GM21360 (cell line): ENCODE results near the gene NSUN2.
"Not testable (repeated sequence)": the region's sequence is repeated elsewhere in the genome, so short reads cannot be mapped to it uniquely, and the experiment has no call there.

Experiments
- ATAC-seq: cut with Tn5 transposase; IDR thresholded peaks from one replicate; pipeline ENCODE4 v1.9.1; 2021; ENCODE audit warnings: mild to moderate bottlenecking, moderate library complexity; ENCODE audit not compliant: unreplicated experiment

NSUN2 gene

DNA sequence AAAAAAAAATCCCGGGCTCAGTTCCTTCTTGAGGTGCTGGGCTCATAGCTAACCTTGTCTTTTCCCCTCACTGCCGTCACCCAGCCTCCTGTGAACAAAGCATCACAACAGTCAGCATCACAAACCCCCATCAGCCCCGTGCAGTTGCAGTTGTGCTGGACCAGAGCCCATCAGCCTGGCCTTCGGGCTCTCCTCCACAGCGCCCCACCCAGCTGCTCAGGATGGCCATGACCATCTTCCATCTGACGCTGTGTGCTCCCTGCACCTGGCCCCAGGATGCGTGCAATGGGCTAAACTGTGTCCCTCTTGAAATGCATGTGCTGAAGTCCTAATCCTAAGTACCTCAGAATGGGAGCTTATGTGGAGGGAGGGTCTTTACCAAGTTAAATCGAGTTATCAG lies 48.1 kb downstream of the NSUN2 start:
- ATAC-seq, result no peak

DNA sequence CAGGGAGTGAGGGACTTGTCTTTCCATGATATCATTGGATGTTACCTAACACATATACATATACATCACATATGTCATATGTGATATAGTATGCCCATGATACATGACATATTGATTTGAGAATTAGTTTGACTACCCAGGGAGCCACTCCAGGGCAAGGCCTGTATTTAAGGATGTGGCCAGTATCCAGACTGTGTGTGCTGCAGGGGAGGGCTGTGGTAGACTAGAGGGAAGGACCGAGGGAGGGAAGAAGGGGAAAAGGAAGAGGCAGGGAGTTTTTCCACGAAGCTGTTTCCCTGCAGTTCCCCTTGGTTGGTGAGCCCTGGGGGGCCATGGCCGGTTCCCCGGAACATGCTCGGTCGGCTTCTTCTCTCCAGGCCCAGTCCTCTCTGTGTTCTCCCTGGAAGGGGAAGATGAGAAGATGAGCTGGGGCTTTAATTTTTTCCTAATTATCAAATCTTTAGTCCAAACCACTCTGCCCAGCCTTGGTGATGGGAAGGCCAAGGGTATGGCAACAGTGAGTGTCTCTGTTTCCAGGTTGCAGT lies 48.7 kb downstream of the NSUN2 start:
- ATAC-seq, result no peak

DNA sequence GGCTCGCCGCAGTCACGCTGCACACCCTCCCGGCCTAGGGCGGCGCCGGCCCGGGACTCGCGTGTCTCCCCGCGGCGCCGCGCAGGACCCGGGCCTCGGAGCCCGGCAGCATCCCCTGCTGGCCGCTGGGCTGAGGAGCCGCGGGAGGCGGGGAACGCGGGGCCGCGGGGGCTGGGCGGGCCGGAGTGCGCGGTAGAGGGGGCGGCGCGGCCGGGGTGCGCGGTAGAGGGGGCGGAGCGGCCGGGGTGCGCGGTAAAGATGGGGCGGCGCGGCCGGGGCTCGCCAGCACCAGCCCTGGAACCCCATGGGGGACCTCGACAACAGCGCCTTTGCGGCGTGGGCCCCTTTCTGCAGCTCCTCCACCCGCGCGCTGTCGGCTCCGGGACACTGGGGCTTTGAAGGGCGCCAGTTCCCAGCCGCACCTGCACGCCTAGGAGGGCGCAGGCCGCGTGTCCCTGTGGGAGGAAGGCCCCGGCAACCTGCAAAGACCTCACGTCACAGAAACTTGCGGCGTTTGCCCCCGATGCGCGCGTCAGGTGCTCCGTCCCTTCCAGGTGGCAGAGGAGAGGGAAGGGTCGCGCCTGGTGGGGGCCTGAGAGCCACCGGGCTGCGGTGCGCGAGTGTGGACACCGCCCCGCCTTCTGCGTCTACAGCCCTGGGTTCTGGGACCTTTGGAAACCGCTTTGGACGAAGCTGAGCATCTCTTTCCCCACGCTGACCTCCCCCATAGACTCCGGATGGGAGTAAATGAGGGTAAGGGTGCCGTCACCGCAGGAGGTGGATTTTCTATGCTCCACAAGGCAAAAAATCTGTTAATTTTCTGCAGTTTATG lies 49.6 kb downstream of the NSUN2 start:
- peak; percentile 41 for ATAC-seq

DNA sequence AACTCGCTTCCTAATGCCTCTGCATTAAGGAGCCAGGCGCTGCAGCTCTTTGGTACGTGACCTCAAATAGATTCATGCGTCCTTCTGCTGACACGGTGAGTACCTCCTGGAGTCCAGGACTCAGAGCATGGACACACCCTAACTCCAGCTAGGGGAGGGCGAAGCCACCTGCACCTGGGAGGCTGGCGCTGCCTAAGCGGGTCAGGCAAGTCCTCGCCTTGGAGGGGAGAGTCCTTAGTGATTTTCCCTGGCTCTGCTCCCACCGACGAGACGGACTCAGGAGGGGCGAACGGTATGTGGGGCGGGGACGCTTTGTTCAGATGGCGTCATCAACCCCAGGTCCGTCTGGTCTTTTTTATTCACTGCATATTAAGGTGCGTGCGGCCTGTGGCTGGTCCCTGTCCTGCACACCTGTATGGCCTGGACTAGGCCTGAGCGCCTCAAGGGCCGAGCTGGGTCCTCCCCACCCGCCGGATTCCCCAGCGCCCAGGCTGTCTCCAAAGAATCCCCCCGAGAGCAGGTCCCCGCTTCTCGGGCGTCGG lies 50.3 kb downstream of the NSUN2 start:
- ATAC-seq, result no peak

DNA sequence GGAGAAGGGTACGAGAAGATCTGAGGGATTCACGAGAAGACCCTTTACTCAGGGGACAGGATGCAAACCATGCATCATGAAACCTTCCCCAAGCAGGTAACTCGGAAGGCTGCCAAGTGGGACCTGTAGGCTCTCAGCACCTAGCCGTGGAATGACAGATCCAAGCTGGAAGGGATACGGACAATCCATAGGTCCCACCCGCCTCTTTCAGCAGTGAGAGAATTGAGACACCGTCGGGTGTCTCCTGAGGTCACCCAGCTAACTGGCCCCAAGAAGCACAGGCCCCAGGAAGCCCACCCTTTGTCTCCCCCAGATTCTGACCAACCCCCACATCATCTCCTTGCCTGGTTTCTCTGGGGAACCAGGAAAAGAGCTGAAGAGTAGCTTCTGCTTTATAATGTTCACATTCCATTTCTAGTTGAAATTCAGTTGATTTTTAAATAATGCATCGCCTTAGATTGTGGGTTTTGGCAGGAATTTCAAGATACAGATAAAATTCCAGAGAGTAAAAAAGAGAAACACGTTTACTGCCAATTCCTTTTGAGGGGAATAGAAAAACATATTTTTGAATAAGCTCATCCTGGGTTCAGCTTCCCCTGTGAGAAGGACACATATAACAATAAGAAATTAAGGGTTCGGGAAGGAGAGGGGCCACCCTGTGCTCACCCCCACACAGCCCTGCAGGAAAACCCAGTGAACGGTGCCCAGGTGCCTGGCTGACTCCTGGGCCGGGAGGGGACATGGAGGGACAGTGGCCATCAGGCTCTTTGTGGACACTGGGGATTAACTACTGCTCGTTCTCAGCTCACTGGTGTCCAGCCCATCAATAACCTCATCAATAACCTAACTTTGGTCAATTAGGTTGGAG lies 51.1 kb downstream of the NSUN2 start:
- no peak for ATAC-seq

DNA sequence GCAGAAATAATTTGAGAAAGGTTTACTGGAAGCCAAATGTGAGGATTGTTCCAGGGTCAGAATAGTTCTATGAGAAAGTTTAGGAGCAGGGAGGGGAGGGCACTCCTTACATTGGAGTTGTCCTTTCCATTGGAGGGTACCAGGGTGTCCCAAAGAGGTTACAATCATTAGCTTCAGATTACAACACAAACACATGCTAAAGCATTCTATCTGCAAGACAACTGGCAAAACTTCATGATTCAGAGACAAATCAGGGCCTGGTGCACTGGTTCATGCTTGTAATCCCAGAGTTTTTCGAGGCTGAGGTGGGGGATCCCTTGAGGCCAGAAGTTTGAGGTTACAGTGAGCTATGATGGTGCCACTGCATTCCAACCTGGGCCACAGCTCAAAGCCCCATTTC lies 51.8 kb downstream of the NSUN2 start:
- no peak for ATAC-seq

DNA sequence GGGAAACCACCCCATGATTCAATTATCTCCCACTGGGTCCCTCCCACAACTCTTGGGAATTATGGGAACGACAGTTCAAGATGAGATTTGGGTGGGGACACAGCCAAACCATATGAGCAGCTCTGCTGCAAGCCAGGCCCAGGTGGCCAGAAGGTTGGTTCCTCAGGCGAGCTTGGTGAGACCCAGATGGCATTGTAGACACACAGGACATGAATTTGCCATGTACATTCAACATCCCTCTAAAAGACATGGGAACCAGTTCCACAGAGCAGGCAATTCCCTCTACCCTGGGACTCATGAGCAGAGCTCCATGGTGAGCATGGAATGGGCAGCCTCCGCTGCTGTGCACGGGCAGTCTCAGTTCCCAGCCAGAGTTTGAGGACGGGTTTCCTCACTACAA lies 53.3 kb downstream of the NSUN2 start:
- ATAC-seq, result no peak

DNA sequence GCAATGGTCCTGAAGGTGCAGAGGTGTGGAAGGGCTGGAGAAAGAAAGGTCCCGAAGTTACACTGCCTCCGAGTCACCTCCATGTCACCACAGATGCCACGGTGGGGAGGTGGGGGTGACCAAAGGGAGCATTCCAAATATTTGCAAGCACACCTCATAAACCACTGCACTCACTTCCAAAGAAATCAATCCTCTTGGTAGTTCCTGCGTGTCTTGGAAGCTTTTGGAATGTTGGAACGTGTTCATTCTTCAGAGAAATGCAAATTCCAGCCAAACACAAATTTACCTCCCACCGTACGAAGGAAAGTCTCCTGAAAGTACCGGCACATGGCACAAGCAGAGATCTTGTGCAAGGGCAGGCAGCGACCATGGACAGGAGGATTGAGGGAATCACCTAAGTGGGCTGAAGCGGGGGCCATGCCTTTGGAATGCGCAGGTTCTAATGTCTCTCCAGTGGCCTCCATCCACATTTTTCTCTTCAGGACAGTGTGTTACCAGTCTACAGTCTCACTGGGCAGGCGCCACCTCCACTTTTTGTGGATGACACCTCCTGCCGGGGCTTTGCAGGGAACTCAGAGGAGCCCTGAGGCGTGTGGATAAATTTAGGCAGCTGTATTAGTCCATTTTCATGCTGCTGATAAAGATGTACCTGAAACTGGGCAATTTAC lies 54.0 kb downstream of the NSUN2 start:
- no peak for ATAC-seq

DNA sequence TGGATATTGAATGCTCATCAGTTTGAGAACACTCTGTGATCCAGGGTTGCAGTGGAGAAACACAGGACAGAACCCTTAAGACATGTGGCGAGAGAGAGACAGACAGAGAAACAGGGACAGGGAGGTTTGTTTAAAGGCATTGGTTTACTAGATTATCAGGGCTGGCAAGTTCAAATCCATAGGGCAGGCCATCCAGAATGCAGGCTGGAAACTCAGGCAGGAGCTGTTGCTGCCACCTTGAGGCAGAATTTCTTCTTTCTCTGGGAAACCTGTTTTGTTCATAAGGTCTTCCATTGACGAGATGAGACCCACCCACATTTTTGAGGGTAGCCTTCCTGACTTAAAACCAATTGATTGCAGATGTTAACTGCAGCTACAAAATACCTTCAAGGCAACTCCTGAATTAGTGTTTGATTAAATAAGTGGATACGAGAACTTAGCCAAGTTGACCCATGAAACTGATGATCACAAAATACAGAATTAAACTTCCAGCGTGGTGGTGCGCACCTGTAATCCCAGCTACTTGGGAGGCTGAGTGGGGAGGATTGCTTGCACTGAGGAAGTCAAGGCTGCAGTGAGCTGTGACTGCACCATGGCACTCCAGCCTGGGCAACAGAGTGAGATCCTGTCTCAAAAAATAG lies 55.9 kb downstream of the NSUN2 start:
- ATAC-seq, result no peak

DNA sequence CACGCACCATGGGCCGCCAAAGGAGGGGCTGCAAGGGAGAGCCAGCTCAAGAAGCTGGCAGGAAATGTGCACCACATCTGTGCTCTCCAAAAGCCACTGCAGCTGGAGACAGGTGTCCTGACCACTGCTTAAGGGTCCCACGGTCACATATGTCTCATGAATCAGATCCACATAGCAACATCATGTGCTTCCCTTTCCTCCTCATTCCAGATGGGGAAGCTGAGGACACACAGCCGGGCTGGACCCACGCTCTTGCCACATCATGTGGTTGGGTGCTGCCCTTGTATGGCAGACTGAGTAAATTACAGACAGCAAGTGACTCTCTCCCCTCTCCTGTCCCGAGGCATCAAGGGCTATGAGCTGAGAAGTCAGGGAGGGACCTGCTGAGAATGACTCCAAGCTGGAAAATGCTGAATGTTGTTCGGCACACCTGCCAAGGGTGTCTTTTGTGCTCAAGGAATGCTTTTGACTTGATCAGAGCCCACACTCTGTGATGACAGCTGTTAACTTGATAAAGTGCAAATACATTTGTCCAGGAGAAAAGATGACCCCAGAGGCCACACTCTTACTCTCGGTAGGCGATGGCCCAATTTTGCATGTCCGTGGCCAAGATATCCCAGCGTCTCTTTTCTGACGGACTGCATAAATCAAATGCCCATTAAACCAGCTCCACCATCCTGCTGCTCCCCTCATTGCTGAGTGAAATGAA lies 58.2 kb downstream of the NSUN2 start:
- ATAC-seq, result no peak

DNA sequence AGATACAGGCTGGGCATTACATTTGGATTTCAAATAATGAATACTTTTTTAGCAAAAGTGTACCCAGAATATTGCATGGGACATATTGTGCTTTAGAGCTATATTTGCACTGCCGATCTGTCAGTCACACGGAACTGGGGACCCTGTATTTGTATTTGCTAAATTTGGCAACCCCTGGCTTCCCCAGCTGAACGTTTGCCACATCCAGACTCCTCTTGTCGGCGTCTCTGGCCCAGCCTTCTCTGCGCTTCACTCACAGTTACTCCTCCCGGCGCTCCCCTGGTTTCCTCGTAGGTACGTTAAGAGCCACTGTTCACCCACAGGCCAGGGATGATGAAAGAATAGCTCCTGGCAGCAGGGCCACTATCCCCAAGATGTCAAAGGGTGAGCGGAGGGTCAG lies 58.7 kb downstream of the NSUN2 start:
- ATAC-seq, result no peak

DNA sequence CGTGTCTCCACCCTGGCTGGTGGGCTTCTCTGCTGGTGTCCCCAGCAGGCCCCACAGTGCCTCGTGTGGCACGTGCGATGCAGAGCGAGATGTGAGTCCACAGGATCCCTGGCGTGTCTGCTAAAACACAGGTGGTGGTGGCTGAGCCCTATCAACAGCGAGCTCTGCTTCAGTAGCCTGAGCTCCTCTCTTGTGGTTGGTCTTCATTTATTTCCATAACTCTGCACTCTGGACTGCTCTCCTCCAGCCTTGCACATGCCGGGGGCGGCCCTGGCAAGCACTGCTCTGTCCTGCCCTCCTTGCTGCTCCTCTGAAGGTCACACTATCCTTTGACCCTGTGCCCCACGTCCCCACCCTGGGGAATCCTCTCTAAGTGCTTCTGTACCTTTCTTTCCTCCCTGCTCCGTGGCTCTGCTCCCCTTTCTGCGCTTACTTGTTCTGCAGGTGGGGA lies 59.2 kb downstream of the NSUN2 start:
- no peak for ATAC-seq

DNA sequence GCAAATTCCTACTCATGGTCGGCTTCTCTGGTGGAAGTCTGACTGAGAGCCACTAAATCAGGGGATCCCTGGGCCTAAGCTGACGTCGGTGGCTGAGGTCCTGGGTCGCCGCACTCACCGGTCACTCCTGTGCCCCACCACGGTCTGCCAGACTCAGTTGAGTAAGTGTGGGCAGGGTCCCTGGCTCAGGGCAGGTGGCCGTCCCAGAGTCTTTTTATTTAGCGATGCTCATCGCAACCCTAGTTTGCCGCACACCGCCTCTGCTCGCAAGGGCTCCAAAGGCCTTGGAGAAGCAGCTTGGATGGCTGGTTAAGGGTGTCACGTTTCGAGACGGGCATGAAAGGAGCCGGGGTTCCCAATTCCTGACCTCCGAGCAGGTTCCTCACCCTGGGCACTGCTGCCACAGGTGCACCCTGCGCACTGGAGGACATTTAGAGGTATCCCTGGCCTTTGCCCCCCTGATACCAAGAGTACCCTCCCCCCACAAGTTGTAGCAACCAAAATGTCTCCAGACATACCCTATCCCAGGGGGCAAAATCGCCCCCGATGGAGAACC lies 59.9 kb downstream of the NSUN2 start:
- ATAC-seq, result no peak

DNA sequence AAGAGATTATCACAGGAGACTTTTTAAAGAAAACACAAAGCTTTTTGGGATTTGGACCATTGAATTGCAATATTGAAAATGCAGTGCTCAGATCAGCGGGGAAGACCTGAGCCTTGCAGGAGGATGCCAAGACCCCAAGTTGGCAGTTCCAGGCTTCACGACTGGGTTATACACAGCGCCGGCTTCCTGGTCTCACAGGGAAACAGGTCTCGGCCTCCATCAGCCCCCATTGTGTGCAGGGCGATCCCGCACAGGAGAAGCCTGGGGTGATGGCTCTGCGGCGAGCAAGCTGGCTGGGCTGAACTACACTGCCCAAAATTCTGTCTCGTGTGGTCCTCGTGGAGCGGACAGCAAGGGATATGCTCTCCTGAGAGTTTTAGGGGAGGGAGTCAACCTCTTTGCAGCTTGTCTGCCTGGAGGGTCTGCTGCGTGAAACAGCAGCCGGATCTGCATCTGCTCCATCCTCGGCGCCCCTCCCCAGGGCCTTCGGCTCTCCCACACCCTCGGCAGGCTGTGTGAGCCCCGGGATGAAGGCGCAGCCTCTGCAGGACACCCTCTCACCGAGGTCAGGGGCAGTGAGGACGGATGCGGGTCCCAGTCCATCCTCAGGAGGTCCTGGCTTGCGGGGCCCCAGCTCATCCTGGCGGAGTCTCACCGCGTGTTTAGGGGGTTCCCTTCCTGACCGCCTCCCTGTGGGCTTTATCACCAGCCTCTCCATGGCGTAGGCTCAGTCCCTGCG lies 60.6 kb downstream of the NSUN2 start:
- ATAC-seq, result no peak

DNA sequence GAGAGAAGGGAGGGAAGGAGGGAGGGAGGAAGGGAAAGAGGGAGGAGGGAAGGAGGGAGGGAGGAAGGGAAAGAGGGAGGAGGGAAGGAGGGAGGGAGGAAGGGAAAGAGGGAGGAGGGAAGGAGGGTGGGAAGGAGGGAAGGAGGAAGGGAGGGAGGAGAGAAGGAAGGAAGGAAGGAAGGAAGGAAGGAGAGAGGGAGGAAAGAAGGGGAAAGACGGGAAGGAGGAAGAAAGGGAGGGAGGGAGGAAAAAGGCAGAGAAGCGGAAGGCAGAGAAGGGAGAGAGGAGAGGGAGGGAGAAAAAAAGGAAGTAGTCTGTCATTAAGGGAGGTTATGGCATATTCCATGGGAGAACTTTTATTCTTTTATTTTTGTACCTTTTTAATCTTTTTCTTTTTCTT lies 61.2 kb downstream of the NSUN2 start:
- not testable (repeated sequence) for ATAC-seq

DNA sequence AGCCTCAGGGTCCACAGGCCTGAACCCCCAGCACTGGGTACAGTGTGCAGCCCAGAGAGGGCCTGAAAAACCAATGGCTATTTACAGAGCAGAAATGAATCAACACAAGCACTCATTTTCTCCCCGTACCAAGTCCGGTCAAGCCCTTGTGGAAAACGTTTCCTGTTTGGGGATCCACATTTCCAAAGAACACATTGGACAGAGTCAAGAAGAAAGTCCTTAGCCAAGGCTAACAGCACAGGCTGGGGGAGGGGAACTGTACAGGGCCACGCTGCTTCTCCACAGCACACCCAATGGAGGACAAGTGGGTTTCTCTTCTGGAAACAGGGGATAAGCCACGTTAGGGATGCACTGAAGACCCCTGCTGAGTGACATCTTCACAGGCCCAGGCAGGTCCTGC lies 62.3 kb downstream of the NSUN2 start:
- no peak for ATAC-seq

DNA sequence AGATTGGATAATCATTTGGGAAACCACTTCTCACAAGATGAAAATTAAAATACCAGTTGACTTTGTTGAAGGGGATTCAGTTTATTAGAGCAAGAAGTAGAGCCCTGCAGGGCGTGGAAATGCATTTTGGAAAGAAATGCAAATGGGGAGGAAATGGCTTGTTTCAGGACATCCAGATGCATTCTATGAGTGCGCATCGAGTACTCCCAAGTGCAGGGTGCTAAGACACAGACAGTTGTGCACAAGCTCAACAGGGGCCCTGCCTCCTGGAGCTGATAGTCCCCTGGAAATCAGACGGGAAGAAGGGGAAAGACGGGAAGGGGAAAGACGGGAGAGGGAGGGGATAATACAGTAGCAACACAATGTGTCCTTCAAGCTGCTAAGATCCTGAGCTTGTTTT lies 64.0 kb downstream of the NSUN2 start:
- no peak for ATAC-seq

DNA sequence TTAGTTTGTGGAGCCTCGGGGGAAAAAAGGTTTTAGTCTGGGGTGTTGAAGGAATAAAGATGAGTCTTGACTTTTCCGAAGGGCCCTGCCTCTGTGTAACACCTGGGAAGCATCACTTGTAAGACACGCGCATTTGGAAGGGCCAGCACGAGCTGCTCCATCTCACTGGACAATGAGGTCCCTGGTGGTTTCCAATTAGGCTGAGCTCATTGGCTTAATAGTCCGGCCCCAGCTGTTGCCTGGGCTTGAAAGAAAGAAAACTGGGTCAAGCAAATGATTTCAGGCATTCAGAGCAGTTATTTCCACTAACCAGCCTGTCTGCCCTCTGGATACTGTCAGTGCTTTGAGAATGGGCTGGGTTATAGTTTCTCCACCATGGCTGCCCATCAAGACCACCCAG lies 64.5 kb downstream of the NSUN2 start:
- no peak for ATAC-seq

DNA sequence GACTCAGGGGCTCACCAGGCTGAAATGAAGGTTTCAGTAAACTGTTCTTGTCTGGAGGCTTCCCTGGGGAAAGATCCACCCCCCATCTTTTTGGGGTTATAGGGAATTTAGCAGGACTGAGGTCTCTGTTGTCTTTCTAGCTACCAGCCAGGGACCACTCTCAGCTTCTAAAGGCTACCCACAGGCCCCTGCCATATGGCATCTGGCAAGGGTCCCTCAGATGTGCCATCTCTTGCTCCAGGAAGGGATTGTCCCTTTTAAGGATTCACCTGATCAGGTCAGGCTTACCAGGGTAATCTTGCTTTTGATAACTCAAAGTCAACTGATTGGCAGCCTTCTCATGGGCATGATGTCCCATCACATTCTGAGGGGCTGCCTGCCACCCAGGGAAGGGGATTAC lies 65.0 kb downstream of the NSUN2 start:
- no peak for ATAC-seq
